Stimulated activated CD4-positive, alpha-beta T cell treated with anti-CD3 and anti-CD28 coated beads, Interleukin-4, amount 100 ng/mL, for 24 hours (primary cell): ENCODE measurements around the gene ZC3H12D.
"Not testable (repeated sequence)": the region's sequence is repeated elsewhere in the genome, so short reads cannot be mapped to it uniquely, and the experiment has no call there.

Source experiments
- DNase-seq: peaks from one replicate; pipeline ENCODE4 v3.0.0-alpha.2; 2020

Gene ZC3H12D

GRCh38 chr6:149457316-149457884, 27.4 kb downstream of the ZC3H12D start:
- DNase-seq = no peak

DNA sequence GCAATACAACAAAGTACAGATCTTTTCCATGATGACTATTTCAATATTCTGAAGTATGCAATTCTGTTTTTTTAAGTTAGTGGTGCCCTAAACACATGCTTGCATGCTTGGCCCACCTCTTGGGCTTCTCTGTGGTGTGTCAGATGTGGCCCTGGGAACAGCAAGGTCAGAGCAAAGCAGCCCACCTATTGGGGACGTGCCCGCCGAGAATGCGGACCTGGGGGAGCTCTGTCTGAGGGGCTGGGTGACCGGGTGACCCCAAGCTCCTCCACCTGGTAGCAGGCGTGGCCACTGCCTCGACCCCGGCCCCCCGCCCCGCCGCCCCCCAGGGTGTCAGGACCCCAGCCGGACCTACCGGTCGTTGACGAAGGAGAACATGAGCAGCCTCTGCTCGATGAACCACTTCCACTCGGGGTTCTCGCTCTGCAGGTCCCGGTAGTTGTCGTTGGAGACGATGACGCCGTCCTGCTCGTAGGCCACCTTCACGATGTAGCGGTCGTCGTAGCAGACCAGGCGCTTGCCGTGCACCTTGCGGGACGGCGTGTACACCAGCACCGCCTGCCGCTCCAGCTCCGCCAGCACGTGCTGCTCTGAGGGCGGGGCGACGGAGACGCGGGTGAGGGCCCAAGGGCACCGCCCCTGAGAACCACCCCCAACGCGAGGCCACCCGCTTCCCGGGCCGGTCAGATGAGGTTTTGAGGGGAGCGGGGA, 28.3 kb downstream of the ZC3H12D start:
- DNase-seq = no peak

DNA sequence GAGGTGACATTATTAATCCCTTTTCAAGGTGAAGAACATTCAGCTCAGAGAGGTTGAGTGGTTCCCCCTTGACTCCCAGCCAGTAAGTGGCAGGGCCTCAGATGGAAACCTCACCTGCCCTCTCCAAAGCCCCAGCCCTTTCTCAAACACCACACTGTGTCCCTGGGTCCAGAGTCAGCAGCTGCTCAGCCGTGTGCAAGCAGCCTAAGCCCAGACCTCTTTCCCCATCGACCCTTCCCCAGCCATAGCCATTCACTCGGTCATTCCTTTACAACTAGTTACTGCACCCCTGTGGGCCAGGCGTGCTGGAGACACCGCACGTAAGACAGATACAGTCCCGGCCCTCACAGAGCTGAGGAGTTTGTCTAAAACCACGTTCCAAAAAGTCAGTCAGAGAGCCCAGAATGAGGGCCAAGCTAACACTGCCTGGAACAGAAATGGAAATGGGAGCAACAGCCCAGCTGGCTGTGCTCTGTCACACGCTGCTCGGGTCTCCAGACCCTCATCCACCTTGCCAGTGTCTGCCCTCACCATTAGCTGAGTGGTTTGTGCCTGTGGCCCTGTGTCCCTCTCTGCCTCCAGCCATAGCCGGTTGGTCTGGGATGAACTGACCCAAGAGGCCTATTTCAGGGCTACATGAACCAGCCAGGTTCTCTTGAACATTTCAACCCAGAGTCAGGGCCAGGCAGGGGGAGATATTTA, 29.6 kb downstream of the ZC3H12D start:
- no peak for DNase-seq

- no peak for DNase-seq
Observed at GRCh38 chr6:149454346-149454848, 30.4 kb downstream of the ZC3H12D start.

- DNase-seq = no peak
Observed at GRCh38 chr6:149453597-149454345, 31.0 kb downstream of the ZC3H12D start.

- DNase-seq = no peak
Observed at GRCh38 chr6:149452037-149452939, 32.5 kb downstream of the ZC3H12D start.

GRCh38 chr6:149451376-149452036, 33.3 kb downstream of the ZC3H12D start:
- no peak for DNase-seq

DNA sequence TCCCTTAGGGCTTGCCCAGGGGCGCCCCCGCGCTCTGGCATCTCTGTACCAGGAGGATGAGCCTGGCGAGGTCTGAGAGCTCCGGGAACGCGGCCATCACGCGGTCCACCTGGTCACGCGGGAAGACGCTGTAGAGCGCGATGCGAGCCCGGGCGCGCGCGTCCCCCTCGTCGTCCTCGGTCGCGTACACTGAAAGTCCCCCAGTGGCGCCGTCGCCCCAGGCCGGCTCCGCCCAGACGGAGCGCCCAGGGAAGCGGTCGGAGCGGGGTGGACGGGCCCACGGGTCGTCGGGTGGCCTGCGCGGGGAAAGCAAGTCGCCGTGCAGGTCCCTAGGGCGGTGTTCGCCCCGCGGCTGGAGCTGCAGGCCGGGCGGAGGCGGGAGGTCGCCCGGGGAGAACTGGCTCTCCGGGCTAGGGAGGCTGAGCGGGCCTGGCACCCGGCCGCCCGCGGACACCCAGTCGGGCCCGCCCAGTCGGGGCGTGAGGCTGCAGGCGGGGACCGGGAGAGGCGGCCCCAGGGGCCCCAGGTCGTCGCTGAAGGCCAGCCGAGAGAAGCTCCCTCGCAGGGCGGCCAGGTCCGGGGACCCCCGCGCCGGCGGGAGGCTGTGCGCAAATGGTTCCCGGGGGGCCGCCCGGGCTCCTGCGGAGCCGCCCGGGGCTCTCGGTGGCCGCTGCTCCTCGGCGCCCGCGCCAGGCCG, 34.0 kb downstream of the ZC3H12D start:
- DNase-seq = no peak

- DNase-seq = no peak
Observed at GRCh38 chr6:149449831-149450678, 34.8 kb downstream of the ZC3H12D start.

GRCh38 chr6:149448821-149449453, 35.9 kb downstream of the ZC3H12D start:
- DNase-seq = no peak

DNA sequence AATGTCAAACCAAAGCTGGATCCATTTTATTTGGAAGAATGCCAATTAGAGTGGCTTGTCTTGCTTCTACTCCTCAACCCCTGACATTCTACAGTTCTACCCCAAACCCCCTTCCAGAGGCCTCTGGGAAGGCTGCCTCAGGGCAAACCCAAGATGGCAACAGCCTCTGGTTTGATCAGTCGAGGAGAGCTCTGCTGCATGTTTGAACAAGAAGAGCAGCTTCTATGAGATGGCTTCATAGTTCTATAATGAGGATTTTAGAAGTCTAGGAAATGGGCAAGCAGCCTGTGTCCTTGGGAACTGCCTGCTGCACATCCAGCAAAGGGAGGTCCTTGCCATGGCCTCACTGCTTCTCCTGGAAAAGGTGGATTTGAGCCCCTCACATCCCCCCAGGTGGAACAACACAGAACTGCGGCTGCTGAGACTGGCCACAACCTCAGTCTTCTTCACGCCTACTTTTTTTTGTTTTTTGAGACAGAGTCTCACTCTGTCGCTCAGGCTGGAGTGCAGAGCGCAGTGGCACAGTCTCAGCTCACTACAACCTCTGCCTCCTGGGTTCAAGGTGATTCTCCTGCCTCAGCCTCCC, 37.9 kb downstream of the ZC3H12D start:
- no peak for DNase-seq

GRCh38 chr6:149445573-149445972, 39.2 kb downstream of the ZC3H12D start:
- DNase-seq = no peak

DNA sequence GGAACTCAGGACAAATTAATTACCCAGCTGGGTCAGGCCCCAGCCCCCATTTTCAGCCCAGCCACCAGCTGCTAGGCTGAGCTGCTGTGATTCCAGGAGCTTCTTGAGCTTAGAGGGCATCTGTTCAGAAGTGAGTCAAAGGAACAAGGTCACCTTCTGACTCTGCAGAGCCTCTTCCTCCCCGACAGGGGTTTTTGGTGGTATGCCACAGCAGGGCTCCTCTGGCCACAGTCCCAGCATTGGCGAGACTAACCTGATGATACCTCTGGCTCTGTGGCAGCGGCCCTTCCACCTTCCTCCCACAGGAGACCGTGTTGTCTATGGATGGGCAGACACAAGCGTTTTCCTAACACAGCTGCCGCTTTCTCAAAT, 39.7 kb downstream of the ZC3H12D start:
- DNase-seq = no peak

- not testable (repeated sequence) for DNase-seq
Observed at GRCh38 chr6:149444360-149445094, 40.3 kb downstream of the ZC3H12D start.

DNA sequence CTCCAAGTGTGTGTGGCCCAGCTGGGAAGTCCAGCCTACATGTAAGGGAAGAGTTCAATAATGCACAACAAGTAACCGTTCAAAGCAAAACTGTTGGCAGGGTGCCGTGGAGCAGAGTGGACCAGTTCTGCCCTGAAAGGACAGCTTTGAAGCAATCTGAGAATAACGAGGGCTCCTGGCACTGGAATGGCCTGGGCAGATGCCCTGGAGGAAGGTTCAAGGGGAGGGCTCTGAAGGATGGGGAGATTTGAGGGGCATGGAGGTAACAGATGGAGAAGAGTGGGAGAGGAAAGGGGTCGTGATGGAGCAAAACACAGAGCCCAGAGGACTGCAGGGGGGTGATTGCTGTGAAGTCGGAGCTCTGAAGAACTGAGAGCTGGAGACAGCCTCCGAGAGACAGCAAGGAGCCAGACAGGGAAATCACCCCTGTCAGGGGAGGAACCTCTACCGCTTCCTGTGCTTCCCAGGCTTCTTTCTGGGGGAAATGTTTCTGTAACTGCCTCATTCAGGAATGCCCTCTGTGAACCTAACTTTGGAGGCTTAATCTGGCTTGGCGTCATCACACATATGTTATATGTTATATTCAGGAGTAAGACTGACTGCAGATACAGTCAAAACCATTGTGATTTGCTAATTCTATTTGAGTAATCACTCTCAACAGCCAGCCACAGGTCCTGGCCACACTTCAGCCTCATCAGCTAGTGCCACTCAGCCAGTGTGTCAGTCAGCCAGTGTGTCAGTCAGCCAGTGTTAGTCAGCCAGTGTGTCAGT, 41.2 kb downstream of the ZC3H12D start:
- no peak for DNase-seq

DNA sequence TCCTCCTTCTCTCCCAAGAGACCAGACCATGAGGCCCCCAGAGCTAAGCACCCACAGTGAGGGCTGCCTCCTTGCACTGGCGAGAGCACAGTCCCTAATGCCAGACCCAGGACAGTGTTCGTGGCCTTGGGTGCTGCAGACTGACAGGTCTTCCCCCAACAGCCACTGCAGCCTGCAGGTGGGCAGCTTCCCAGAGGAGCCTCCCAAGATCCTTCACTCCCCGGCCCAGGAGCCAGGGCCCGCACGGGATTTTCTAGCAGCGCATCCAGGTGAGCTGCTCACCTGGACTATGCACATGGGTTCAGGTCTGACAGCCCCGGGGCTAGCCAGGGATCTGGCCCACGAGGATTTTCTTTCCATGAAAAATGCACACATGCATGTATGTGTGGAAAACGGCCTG, 43.1 kb downstream of the ZC3H12D start:
- no peak for DNase-seq
